Mammary epithelial cell (primary cell): ENCODE results near the gene STRN4.

ENCODE experiments used
- EZH2 ChIP-seq: IDR thresholded peaks from 2 replicates; pipeline ENCODE4 v1.6.1; 2012; ENCODE audit warnings: low read length, inconsistent platforms, borderline replicate concordance
- TF ChIP-seq, protein P1 (sequence below), 2 donors: IDR thresholded peaks in 1 of 2; conservative IDR thresholded peaks in 1 of 2; 2 replicates each; pipeline ENCODE4 v1.5.1; 2011 to 2012; ENCODE audit warnings: inconsistent platforms in 2 of 2, low read length in 2 of 2, mild to moderate bottlenecking in 2 of 2, control low read depth in 1 of 2, low read depth in 1 of 2; ENCODE audit not compliant: insufficient read depth in 1 of 2; ENCODE audit errors: extremely low read depth in 1 of 2

DNA sequence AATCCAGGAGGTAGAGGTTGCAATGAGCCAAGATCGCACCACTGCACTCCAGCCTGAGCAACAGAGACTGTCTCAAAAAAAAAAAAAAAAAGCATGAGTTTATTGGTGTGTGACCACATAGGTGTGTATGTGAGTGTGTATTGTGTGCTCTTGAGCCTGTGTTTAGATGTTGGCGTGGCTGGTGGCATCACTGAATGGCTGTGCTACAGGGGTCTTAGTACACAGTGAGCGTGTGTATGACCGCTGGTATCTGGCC lies 39.7 kb upstream of the STRN4 start:
- no peak for TF ChIP-seq EZH2
- TF ChIP-seq, protein P1, sequence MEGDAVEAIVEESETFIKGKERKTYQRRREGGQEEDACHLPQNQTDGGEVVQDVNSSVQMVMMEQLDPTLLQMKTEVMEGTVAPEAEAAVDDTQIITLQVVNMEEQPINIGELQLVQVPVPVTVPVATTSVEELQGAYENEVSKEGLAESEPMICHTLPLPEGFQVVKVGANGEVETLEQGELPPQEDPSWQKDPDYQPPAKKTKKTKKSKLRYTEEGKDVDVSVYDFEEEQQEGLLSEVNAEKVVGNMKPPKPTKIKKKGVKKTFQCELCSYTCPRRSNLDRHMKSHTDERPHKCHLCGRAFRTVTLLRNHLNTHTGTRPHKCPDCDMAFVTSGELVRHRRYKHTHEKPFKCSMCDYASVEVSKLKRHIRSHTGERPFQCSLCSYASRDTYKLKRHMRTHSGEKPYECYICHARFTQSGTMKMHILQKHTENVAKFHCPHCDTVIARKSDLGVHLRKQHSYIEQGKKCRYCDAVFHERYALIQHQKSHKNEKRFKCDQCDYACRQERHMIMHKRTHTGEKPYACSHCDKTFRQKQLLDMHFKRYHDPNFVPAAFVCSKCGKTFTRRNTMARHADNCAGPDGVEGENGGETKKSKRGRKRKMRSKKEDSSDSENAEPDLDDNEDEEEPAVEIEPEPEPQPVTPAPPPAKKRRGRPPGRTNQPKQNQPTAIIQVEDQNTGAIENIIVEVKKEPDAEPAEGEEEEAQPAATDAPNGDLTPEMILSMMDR (conservative IDR thresholded peaks at IDR 0.05 in 1 of 2, IDR thresholded peaks at IDR 0.05 in 1 of 2; ENCODE audit: extremely low read depth in 1 of 2, insufficient read depth in 1 of 2, low read depth in 1 of 2, low read length in 2 of 2) = no peak
